ENCODE results near the gene TAF4.
A peak's percentile ranks its signal among the peaks of the same experiment; 100 is the strongest.

TAF4 gene

GRCh38 chr20:62014488-62014775 lies 51.2 kb downstream of the TAF4 start:
- DNase-seq (ENCODE audit: insufficient read length) (no peak), FAIRE-seq (no peak)
- TF ChIP-seq TAF1 (IDR thresholded peaks at IDR 0.05; ENCODE audit: borderline replicate concordance, low read depth, low read length) (no peak), POLR2A (IDR thresholded peaks at IDR 0.05; ENCODE audit: low read depth, low read length) (no peak), POLR2AphosphoS5 (IDR thresholded peaks at IDR 0.05; ENCODE audit: low read depth, low read length) (no peak)

GRCh38 chr20:62012631-62013030 lies 53.0 kb downstream of the TAF4 start:
- DNase-seq (ENCODE audit: insufficient read length): no peak
- FAIRE-seq: no peak
- TF ChIP-seq POLR2A (IDR thresholded peaks at IDR 0.05; ENCODE audit: low read depth, low read length) (no peak), TAF1 (IDR thresholded peaks at IDR 0.05; ENCODE audit: borderline replicate concordance, low read depth, low read length) (no peak), POLR2AphosphoS5 (IDR thresholded peaks at IDR 0.05; ENCODE audit: low read depth, low read length) (no peak)

GRCh38 chr20:62011938-62012534 lies 53.6 kb downstream of the TAF4 start:
- DNase-seq (ENCODE audit: insufficient read length) (no peak), FAIRE-seq (no peak)
- no peak for TF ChIP-seq TAF1 (IDR thresholded peaks at IDR 0.05; ENCODE audit: borderline replicate concordance, low read depth, low read length)
- no peak for TF ChIP-seq POLR2AphosphoS5 (IDR thresholded peaks at IDR 0.05; ENCODE audit: low read depth, low read length)
- no peak for TF ChIP-seq POLR2A (IDR thresholded peaks at IDR 0.05; ENCODE audit: low read depth, low read length)

- TF ChIP-seq POLR2AphosphoS5 (IDR thresholded peaks at IDR 0.05; ENCODE audit: low read depth, low read length): no peak
- TF ChIP-seq TAF1 (IDR thresholded peaks at IDR 0.05; ENCODE audit: borderline replicate concordance, low read depth, low read length): no peak
- TF ChIP-seq POLR2A (IDR thresholded peaks at IDR 0.05; ENCODE audit: low read depth, low read length): no peak
- DNase-seq (ENCODE audit: insufficient read length): no peak
- no peak for FAIRE-seq
Measured at GRCh38 chr20:62011403-62011790, 54.3 kb downstream of the TAF4 start.

- peak; percentile 73 for DNase-seq (ENCODE audit: insufficient read length)
- FAIRE-seq: peak; percentile 30
- TF ChIP-seq POLR2AphosphoS5 (IDR thresholded peaks at IDR 0.05; ENCODE audit: low read depth, low read length) (no peak), POLR2A (IDR thresholded peaks at IDR 0.05; ENCODE audit: low read depth, low read length) (no peak), TAF1 (IDR thresholded peaks at IDR 0.05; ENCODE audit: borderline replicate concordance, low read depth, low read length) (no peak)
Measured at GRCh38 chr20:62010551-62011402, 54.9 kb downstream of the TAF4 start.

GRCh38 chr20:62009869-62010445 lies 55.7 kb downstream of the TAF4 start:
- DNase-seq (ENCODE audit: insufficient read length): no peak
- TF ChIP-seq TAF1 (IDR thresholded peaks at IDR 0.05; ENCODE audit: borderline replicate concordance, low read depth, low read length): no peak
- no peak for TF ChIP-seq POLR2AphosphoS5 (IDR thresholded peaks at IDR 0.05; ENCODE audit: low read depth, low read length)
- no peak for TF ChIP-seq POLR2A (IDR thresholded peaks at IDR 0.05; ENCODE audit: low read depth, low read length)
- no peak for FAIRE-seq

- no peak for FAIRE-seq
- TF ChIP-seq POLR2A (IDR thresholded peaks at IDR 0.05; ENCODE audit: low read depth, low read length): no peak
- no peak for TF ChIP-seq POLR2AphosphoS5 (IDR thresholded peaks at IDR 0.05; ENCODE audit: low read depth, low read length)
- no peak for TF ChIP-seq TAF1 (IDR thresholded peaks at IDR 0.05; ENCODE audit: borderline replicate concordance, low read depth, low read length)
- DNase-seq (ENCODE audit: insufficient read length): no peak
Measured at GRCh38 chr20:62009322-62009721, 56.4 kb downstream of the TAF4 start.

GRCh38 chr20:62008643-62009183 lies 57.0 kb downstream of the TAF4 start:
- DNase-seq (ENCODE audit: insufficient read length) (no peak), FAIRE-seq (no peak)
- TF ChIP-seq TAF1 (IDR thresholded peaks at IDR 0.05; ENCODE audit: borderline replicate concordance, low read depth, low read length) (no peak), POLR2A (IDR thresholded peaks at IDR 0.05; ENCODE audit: low read depth, low read length) (no peak), POLR2AphosphoS5 (IDR thresholded peaks at IDR 0.05; ENCODE audit: low read depth, low read length) (no peak)

GRCh38 chr20:62007127-62007647 lies 58.5 kb downstream of the TAF4 start:
- TF ChIP-seq TAF1 (IDR thresholded peaks at IDR 0.05; ENCODE audit: borderline replicate concordance, low read depth, low read length) (no peak), POLR2A (IDR thresholded peaks at IDR 0.05; ENCODE audit: low read depth, low read length) (no peak), POLR2AphosphoS5 (IDR thresholded peaks at IDR 0.05; ENCODE audit: low read depth, low read length) (no peak)
- DNase-seq (ENCODE audit: insufficient read length): no peak
- FAIRE-seq: no peak

GRCh38 chr20:62006482-62006881 lies 59.2 kb downstream of the TAF4 start:
- TF ChIP-seq POLR2A (IDR thresholded peaks at IDR 0.05; ENCODE audit: low read depth, low read length): no peak
- TF ChIP-seq TAF1 (IDR thresholded peaks at IDR 0.05; ENCODE audit: borderline replicate concordance, low read depth, low read length): no peak
- TF ChIP-seq POLR2AphosphoS5 (IDR thresholded peaks at IDR 0.05; ENCODE audit: low read depth, low read length): no peak
- FAIRE-seq (no peak), DNase-seq (ENCODE audit: insufficient read length) (no peak)

GRCh38 chr20:62004614-62005013 lies 61.1 kb downstream of the TAF4 start:
- no peak for TF ChIP-seq TAF1 (IDR thresholded peaks at IDR 0.05; ENCODE audit: borderline replicate concordance, low read depth, low read length)
- TF ChIP-seq POLR2AphosphoS5 (IDR thresholded peaks at IDR 0.05; ENCODE audit: low read depth, low read length): no peak
- TF ChIP-seq POLR2A (IDR thresholded peaks at IDR 0.05; ENCODE audit: low read depth, low read length): no peak
- FAIRE-seq: no peak
- no peak for DNase-seq (ENCODE audit: insufficient read length)

Data from GM12892 (cell line).